CD4-positive, CD25-positive, alpha-beta regulatory T cell (primary cell): Measurements from ENCODE around the gene SLC66A2. TPM values are rescaled to one million over a fixed set of nuclear protein-coding genes. Genes with fewer than 3 reads are reported as not detected.
A peak's percentile ranks its signal among the peaks of the same experiment; 100 is the strongest.
"Not testable (repeated sequence)": the region's sequence is repeated elsewhere in the genome, so short reads cannot be mapped to it uniquely, and the experiment has no call there.

ENCODE experiments used
- ATAC-seq, 2 donors: fragments of 150-1000 bp; cut with Tn5 transposase; one replicate each; pipeline ENCODE4 v1.10.0; 2021; ENCODE audit warnings: low read depth in 2 of 2, moderate number of reproducible peaks in 2 of 2, moderate library complexity in 1 of 2
- DNase-seq, 3 donors: peaks; one replicate each; pipeline versions ENCODE4 v3.0.0 to v3.0.0-alpha.2; 2012 to 2022; ENCODE audit warnings: mixed read lengths in 1 of 3
- H3K27ac ChIP-seq: one replicate; pipeline ENCODE4 v1.7.0; 2013; ENCODE audit warnings: mild to moderate bottlenecking, low read length; ENCODE audit not compliant: insufficient read depth, poor library complexity, severe bottlenecking
- H3K27me3 ChIP-seq: one replicate; pipeline ENCODE4 v1.7.0; 2013; ENCODE audit warnings: low read length; ENCODE audit not compliant: control insufficient read depth, insufficient read depth
- H3K36me3 ChIP-seq: one replicate; pipeline ENCODE4 v1.7.0; 2013; ENCODE audit warnings: mild to moderate bottlenecking, low read length, moderate library complexity; ENCODE audit not compliant: control insufficient read depth, insufficient read depth
- H3K4me1 ChIP-seq: 2 replicates; pipeline ENCODE4 v1.7.0; 2013; ENCODE audit warnings: mild to moderate bottlenecking, low read length; ENCODE audit not compliant: insufficient read depth, control insufficient read depth, poor library complexity, severe bottlenecking
- H3K4me3 ChIP-seq: one replicate; pipeline ENCODE4 v1.7.0; 2013; ENCODE audit warnings: low read depth, mild to moderate bottlenecking, low read length, moderate library complexity
- H3K9me3 ChIP-seq, 2 experiments: 1 replicate in 1 of 2; 2 replicates in 1 of 2; pipeline ENCODE4 v1.7.0; 2013; ENCODE audit warnings: low read length in 2 of 2, mild to moderate bottlenecking in 1 of 2, moderate library complexity in 1 of 2; ENCODE audit not compliant: control insufficient read depth in 2 of 2
- H3K27ac Mint-ChIP-seq, 3 donors: one replicate each; pipeline ENCODE4 v1.8.0; 2020 to 2022; ENCODE audit warnings: mild to moderate bottlenecking in 3 of 3, mixed read lengths in 3 of 3, moderate library complexity in 2 of 3
- H3K27me3 Mint-ChIP-seq: one replicate; pipeline ENCODE4 v1.8.0; 2022; ENCODE audit warnings: mild to moderate bottlenecking, mixed read lengths
- H3K36me3 Mint-ChIP-seq: one replicate; pipeline ENCODE4 v1.8.0; 2020; ENCODE audit warnings: mixed read lengths
- H3K4me1 Mint-ChIP-seq, 4 donors: one replicate each; pipeline ENCODE4 v1.8.0; 2020 to 2022; ENCODE audit warnings: mixed read lengths in 4 of 4, mild to moderate bottlenecking in 1 of 4
- H3K4me3 Mint-ChIP-seq, 4 donors: one replicate each; pipeline ENCODE4 v1.8.0; 2020 to 2022; ENCODE audit warnings: mild to moderate bottlenecking in 4 of 4, mixed read lengths in 4 of 4, moderate library complexity in 3 of 4
- H3K9me3 Mint-ChIP-seq, 7 donors: one replicate each; pipeline ENCODE4 v1.8.0; 2020 to 2022; ENCODE audit warnings: mixed read lengths in 7 of 7, mild to moderate bottlenecking in 3 of 7, moderate library complexity in 2 of 7
- polyA plus RNA-seq, 4 donors: library from polyadenylated mRNA; unstranded; fragments of 300-500 nt; fragmentation: Illumina TruSeq; gene quantifications; one replicate each; pipeline ENCODE4 v1.2.3, GENCODE V29; 2021
- total RNA-seq: library from RNA; stranded (reverse); gene quantifications from one replicate; pipeline ENCODE4 v1.2.3, GENCODE V29; 2022

Gene SLC66A2
- total and polyA plus RNA-seq, 5 donors from 2014 or later, result 11.7 to 49.6 (median 14.4) TPM

GRCh38 chr18:79881695-79882094, 69.8 kb downstream of the SLC66A2 start:
- Histone ChIP-seq H3K36me3 (no peaks in the 10 kb centered on the region), H3K27ac (no peak overlapping the region), H3K4me1 (no peaks in the 10 kb centered on the region), H3K27me3 (no peaks in the 10 kb centered on the region), H3K4me3 (no peak overlapping the region), H3K9me3 (no peaks in the 10 kb centered on the region)
- peaks cover 0 to 7% (median 0%) of the 10 kb centered on the region in 7 donors for H3K9me3 Mint-ChIP-seq
- no peak overlapping the region for H3K27ac Mint-ChIP-seq
- ATAC-seq (no peak), DNase-seq (no peak)
- H3K27me3 Mint-ChIP-seq, result no peaks in the 10 kb centered on the region
- H3K4me1 Mint-ChIP-seq, result no peaks in the 10 kb centered on the region
- H3K36me3 Mint-ChIP-seq, result no peaks in the 10 kb centered on the region
- H3K4me3 Mint-ChIP-seq, result peak overlapping the region in 1 of 4 donors; percentile 64

DNA sequence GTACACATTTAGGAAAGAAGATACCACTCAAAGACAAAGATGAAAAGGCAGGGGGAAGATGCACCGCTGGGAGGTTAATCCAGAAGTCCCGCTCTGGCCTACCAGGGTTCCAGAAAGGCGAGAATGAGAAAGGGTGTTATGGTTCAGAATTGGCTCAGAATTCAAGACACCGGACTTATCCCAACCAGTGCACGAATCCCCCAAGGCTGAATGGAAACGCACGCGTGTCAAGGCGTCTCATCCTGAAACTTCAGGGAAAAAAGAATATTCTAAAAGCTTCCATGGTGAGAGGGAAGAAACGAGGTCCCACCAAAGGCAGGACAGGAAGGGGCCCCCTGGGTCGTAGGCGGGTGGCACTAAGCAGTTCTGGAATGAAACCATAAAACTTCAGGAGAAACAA, 71.9 kb downstream of the SLC66A2 start:
- H3K9me3 ChIP-seq, result no peaks in the 10 kb centered on the region
- Mint-ChIP-seq H3K27me3 (no peaks in the 10 kb centered on the region), H3K4me3 (no peak overlapping the region), H3K27ac (no peak overlapping the region), H3K36me3 (no peaks in the 10 kb centered on the region), H3K4me1 (no peaks in the 10 kb centered on the region), H3K9me3 (peaks cover 0 to 7% (median 0%) of the 10 kb centered on the region in 7 donors)
- no peak overlapping the region for H3K27ac ChIP-seq
- ATAC-seq (no peak), DNase-seq (no peak)
- H3K4me3 ChIP-seq, result no peak overlapping the region
- H3K36me3 ChIP-seq, result no peaks in the 10 kb centered on the region
- H3K4me1 ChIP-seq, result no peaks in the 10 kb centered on the region
- no peaks in the 10 kb centered on the region for H3K27me3 ChIP-seq

DNA sequence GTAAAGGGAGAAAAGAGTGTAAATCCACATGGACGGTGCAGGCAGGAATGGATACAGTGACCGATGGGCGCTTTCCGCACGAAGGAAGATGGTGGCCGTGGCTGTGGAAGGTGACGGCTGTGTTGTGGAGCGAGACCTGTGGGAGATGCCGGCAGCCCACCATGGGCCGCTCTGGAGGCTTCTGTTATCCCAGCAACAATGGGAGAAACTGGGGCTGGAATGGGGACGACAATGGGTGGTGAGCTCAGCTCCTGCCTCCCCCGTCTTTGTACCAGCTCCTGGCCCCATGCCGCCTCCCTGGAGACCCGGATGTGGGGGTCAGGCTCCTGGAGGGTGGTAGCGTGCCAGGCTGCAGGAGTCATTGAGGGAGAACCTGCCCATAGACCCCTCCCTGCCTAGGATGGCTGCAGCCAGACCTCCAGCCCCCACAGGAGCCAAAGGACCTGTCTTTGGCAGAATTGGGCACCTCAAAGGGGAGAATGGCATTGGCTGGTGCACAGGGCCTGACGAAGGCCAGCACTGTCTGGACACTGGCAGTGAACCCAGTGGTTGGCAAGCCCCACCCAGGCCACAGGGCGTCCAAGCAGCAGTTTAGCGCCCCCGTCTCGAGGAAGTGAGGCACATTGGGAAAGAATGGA, 72.6 kb downstream of the SLC66A2 start:
- Mint-ChIP-seq H3K9me3 (peaks cover 0 to 7% (median 0%) of the 10 kb centered on the region in 7 donors), H3K27ac (no peak overlapping the region), H3K4me1 (no peaks in the 10 kb centered on the region), H3K4me3 (no peak overlapping the region), H3K36me3 (no peaks in the 10 kb centered on the region), H3K27me3 (no peaks in the 10 kb centered on the region)
- Histone ChIP-seq H3K4me3 (no peak overlapping the region), H3K9me3 (no peaks in the 10 kb centered on the region), H3K4me1 (no peaks in the 10 kb centered on the region), H3K36me3 (no peaks in the 10 kb centered on the region), H3K27ac (no peak overlapping the region), H3K27me3 (no peaks in the 10 kb centered on the region)
- DNase-seq (no peak), ATAC-seq (no peak)

GRCh38 chr18:79878246-79878645, 73.2 kb downstream of the SLC66A2 start:
- DNase-seq, H3K4me3 Mint-ChIP-seq, H3K9me3 Mint-ChIP-seq, H3K27me3 ChIP-seq, H3K36me3 Mint-ChIP-seq, H3K4me3 ChIP-seq, H3K27me3 Mint-ChIP-seq, H3K36me3 ChIP-seq, H3K27ac ChIP-seq, ATAC-seq, H3K27ac Mint-ChIP-seq, H3K9me3 ChIP-seq, H3K4me1 ChIP-seq, H3K4me1 Mint-ChIP-seq: not testable (repeated sequence)

- H3K9me3 ChIP-seq, result no peaks in the 10 kb centered on the region
- H3K27me3 ChIP-seq, result no peaks in the 10 kb centered on the region
- Mint-ChIP-seq H3K9me3 (peaks cover 0 to 6% (median 0%) of the 10 kb centered on the region in 7 donors), H3K27ac (peak overlapping the region in 1 of 3 donors; percentile 8), H3K27me3 (no peaks in the 10 kb centered on the region), H3K4me3 (no peak overlapping the region), H3K4me1 (no peaks in the 10 kb centered on the region), H3K36me3 (no peaks in the 10 kb centered on the region)
- no peak overlapping the region for H3K4me3 ChIP-seq
- H3K4me1 ChIP-seq, result no peaks in the 10 kb centered on the region
- no peaks in the 10 kb centered on the region for H3K36me3 ChIP-seq
- no peak for ATAC-seq
- DNase-seq, result no peak
- H3K27ac ChIP-seq, result no peak overlapping the region
These were observed 74.0 kb downstream of the SLC66A2 start for GRCh38 chr18:79877163-79878091.

- H3K27me3 Mint-ChIP-seq, result no peaks in the 10 kb centered on the region
- Histone ChIP-seq H3K4me1 (no peaks in the 10 kb centered on the region), H3K27ac (no peak overlapping the region), H3K36me3 (no peaks in the 10 kb centered on the region), H3K4me3 (no peak overlapping the region), H3K9me3 (no peaks in the 10 kb centered on the region), H3K27me3 (no peaks in the 10 kb centered on the region)
- no peaks in the 10 kb centered on the region for H3K36me3 Mint-ChIP-seq
- peaks cover 0 to 2% (median 0%) of the 10 kb centered on the region in 7 donors for H3K9me3 Mint-ChIP-seq
- DNase-seq (no peak), ATAC-seq (no peak)
- H3K4me1 Mint-ChIP-seq, result no peaks in the 10 kb centered on the region
- H3K27ac Mint-ChIP-seq, result no peak overlapping the region
- no peak overlapping the region for H3K4me3 Mint-ChIP-seq
These were observed 75.0 kb downstream of the SLC66A2 start for GRCh38 chr18:79876497-79876896.

GRCh38 chr18:79875931-79876461, 75.5 kb downstream of the SLC66A2 start:
- Mint-ChIP-seq H3K27me3 (no peaks in the 10 kb centered on the region), H3K27ac (no peak overlapping the region)
- no peaks in the 10 kb centered on the region for H3K4me1 ChIP-seq

More at GRCh38 chr18:79875931-79876461, 75.5 kb downstream of the SLC66A2 start:
- Mint-ChIP-seq H3K9me3 (peaks cover 0 to 2% (median 0%) of the 10 kb centered on the region in 7 donors), H3K4me3 (no peak overlapping the region), H3K36me3 (no peaks in the 10 kb centered on the region), H3K4me1 (no peaks in the 10 kb centered on the region)
- no peak overlapping the region for H3K4me3 ChIP-seq
- H3K27me3 ChIP-seq, result no peaks in the 10 kb centered on the region
- no peaks in the 10 kb centered on the region for H3K36me3 ChIP-seq
- H3K9me3 ChIP-seq, result no peaks in the 10 kb centered on the region
- DNase-seq, result no peak
- H3K27ac ChIP-seq, result no peak overlapping the region
- ATAC-seq, result no peak
